HCT116 (cell line): ENCODE data around the gene PPM1H. TPM values are rescaled to one million over a fixed set of nuclear protein-coding genes. Genes with fewer than 3 reads are reported as not detected.

Source experiments
- ATAC-seq: fragments of 200-7000 bp; cut with Tn5 transposase; 2 replicates; pipeline ENCODE4 v1.9.1; 2020; ENCODE audit warnings: mild to moderate bottlenecking, moderate library complexity
- BruUV-seq: library from RNA; stranded (reverse); fragments of 400-500 nt; replicated peaks from 2 replicates; lab custom pipeline; 2021; lab: Mats Ljungman, UMichigan
- CTCF ChIA-PET: fragments of 300-600 bp; sonication (Branson Sonifier 250); formaldehyde crosslinking; loops from one replicate; lab custom pipeline; 2021; ENCODE audit warnings: antibody characterized with exemption; lab: Charles Lee
- POLR2A ChIA-PET: fragments of 300-600, 350-600 bp; sonication (Branson Sonifier 250); formaldehyde crosslinking; loops from one replicate; lab custom pipeline; 2021; ENCODE audit warnings: antibody characterized with exemption; lab: Charles Lee
- RAD21 ChIA-PET, 2 experiments: fragments of 300-600 bp; sonication (Branson Sonifier 250); formaldehyde crosslinking; loops; one replicate each; lab custom pipeline; 2023; ENCODE audit warnings: low total read pairs in 2 of 2; ENCODE audit not compliant: uncharacterized antibody in 2 of 2, unreplicated experiment in 2 of 2, low non-redundant PET in 1 of 2; lab: Charles Lee
- DNase-seq: peaks from one replicate; pipeline ENCODE4 v3.0.0-alpha.2; 2010; ENCODE audit warnings: low read depth, low spot score
- H2AFZ ChIP-seq: fragments of 200-600 bp; shearing (Covaris generic), sonication (generic); 2 replicates; pipeline ENCODE4 v1.6.1; 2017; ENCODE audit warnings: low read depth, mixed run types, mixed read lengths, antibody characterized with exemption, low read length; ENCODE audit not compliant: poor library complexity, severe bottlenecking
- H3K27ac ChIP-seq: 2 replicates; pipeline ENCODE4 v1.5.1; 2012; ENCODE audit warnings: low read depth, low read length
- H3K27me3 ChIP-seq: fragments of 200-600 bp; sonication (generic); 2 replicates; pipeline ENCODE4 v1.6.1; 2016; ENCODE audit warnings: mixed run types, low read length, mixed read lengths; ENCODE audit not compliant: insufficient read depth
- H3K36me3 ChIP-seq, 2 experiments: fragments of 200-500 bp in 1 of 2; fragments of 200-600 bp in 1 of 2; sonication (Bioruptor generic) in 1 of 2; sonication (generic) in 1 of 2; 2 replicates each; pipeline versions ENCODE4 v1.5.1 to v1.6.1; 2014 to 2016; ENCODE audit warnings: low read length in 2 of 2, inconsistent platforms in 1 of 2, mixed read lengths in 1 of 2, mixed run types in 1 of 2; ENCODE audit not compliant: insufficient read depth in 2 of 2, control insufficient read depth in 1 of 2
- H3K4me1 ChIP-seq, 2 experiments: fragments of 200-600 bp in 1 of 2; sonication (generic) in 1 of 2; 2 replicates each; pipeline versions ENCODE4 v1.5.1 to v1.6.1; 2012 to 2017; ENCODE audit warnings: low read length in 2 of 2, inconsistent platforms in 1 of 2, mild to moderate bottlenecking in 1 of 2, mixed read lengths in 1 of 2, mixed run types in 1 of 2, moderate library complexity in 1 of 2; ENCODE audit not compliant: insufficient read depth in 2 of 2, control insufficient read depth in 1 of 2
- H3K4me2 ChIP-seq: fragments of 200-600 bp; sonication (generic); 2 replicates; pipeline ENCODE4 v1.6.1; 2017; ENCODE audit warnings: mixed run types, low read length, mixed read lengths
- H3K4me3 ChIP-seq, 2 experiments: fragments of 200-600 bp in 1 of 2; sonication (generic) in 1 of 2; replicated peaks in 1 of 2; 2 replicates each; pipeline ENCODE4 v1.5.1; 2011 to 2016; ENCODE audit warnings: low read length in 2 of 2, control low read depth in 1 of 2, low read depth in 1 of 2, mild to moderate bottlenecking in 1 of 2, mixed read lengths in 1 of 2, mixed run types in 1 of 2
- H3K79me2 ChIP-seq: fragments of 200-600 bp; sonication (generic); 2 replicates; pipeline ENCODE4 v1.6.1; 2017; ENCODE audit warnings: mild to moderate bottlenecking, mixed run types, low read length, moderate library complexity, mixed read lengths; ENCODE audit not compliant: insufficient read depth
- H3K9ac ChIP-seq: fragments of 200-600 bp; sonication (generic); 2 replicates; pipeline ENCODE4 v1.6.1; 2016; ENCODE audit warnings: low read length, mixed read lengths
- H3K9me2 ChIP-seq: fragments of 200-600 bp; sonication (generic), shearing (Covaris generic); 2 replicates; pipeline ENCODE4 v1.6.1; 2017; ENCODE audit warnings: mixed run types, mild to moderate bottlenecking, moderate library complexity; ENCODE audit not compliant: insufficient read depth
- H3K9me3 ChIP-seq, 2 experiments: fragments of 200-500 bp in 1 of 2; fragments of 200-600 bp in 1 of 2; sonication (Bioruptor generic) in 1 of 2; sonication (generic) in 1 of 2; 2 replicates each; pipeline ENCODE4 v1.6.1; 2014 to 2017; ENCODE audit warnings: low read length in 2 of 2, mixed read lengths in 2 of 2, inconsistent platforms in 1 of 2, low read depth in 1 of 2, mild to moderate bottlenecking in 1 of 2, mixed run types in 1 of 2, moderate library complexity in 1 of 2; ENCODE audit not compliant: control insufficient read depth in 1 of 2, insufficient read depth in 1 of 2
- H4K20me1 ChIP-seq: fragments of 200-600 bp; sonication (generic), shearing (Covaris generic); 2 replicates; pipeline ENCODE4 v1.6.1; 2017; ENCODE audit warnings: mixed run types, mild to moderate bottlenecking, moderate library complexity; ENCODE audit not compliant: insufficient read depth
- CEBPB ChIP-seq: IDR thresholded peaks from 2 replicates; pipeline ENCODE4 v1.6.1; 2012; ENCODE audit warnings: low read depth
- EGR1 ChIP-seq: IDR thresholded peaks from 2 replicates; pipeline ENCODE4 v1.6.1; 2012; ENCODE audit warnings: low read depth
- EZH2 ChIP-seq: fragments of 200-600 bp; sonication (generic); IDR thresholded peaks from 2 replicates; pipeline ENCODE4 v1.6.1; 2017; ENCODE audit warnings: antibody characterized with exemption, mixed run types
- EZH2phosphoT487 ChIP-seq: fragments of 200-600 bp; IDR thresholded peaks from 2 replicates; pipeline ENCODE4 v1.6.1; 2018; ENCODE audit warnings: antibody characterized with exemption, borderline replicate concordance
- FOSL1 ChIP-seq: IDR thresholded peaks from 2 replicates; pipeline ENCODE4 v1.6.1; 2012; ENCODE audit warnings: low read depth
- MAX ChIP-seq: IDR thresholded peaks from 2 replicates; pipeline ENCODE4 v1.6.1; 2012
- POLR2AphosphoS5 ChIP-seq: IDR thresholded peaks from 2 replicates; pipeline ENCODE4 v1.6.1; 2011; ENCODE audit warnings: mild to moderate bottlenecking, low read depth, low read length, moderate library complexity
- RAD21 ChIP-seq: IDR thresholded peaks from 2 replicates; pipeline ENCODE4 v1.6.1; 2012; ENCODE audit warnings: low read depth, mild to moderate bottlenecking
- SIN3A ChIP-seq: IDR thresholded peaks from 2 replicates; pipeline ENCODE4 v1.6.1; 2012; ENCODE audit warnings: low read depth
- TCF7L2 ChIP-seq: IDR thresholded peaks from 2 replicates; pipeline ENCODE4 v1.7.0; 2011; ENCODE audit warnings: borderline replicate concordance, inconsistent platforms; ENCODE audit not compliant: insufficient read depth, insufficient read length; ENCODE audit errors: extremely low read depth
- intact Hi-C: fragments of 100-400 bp; cut with micrococcal nuclease; formaldehyde crosslinking; loops from 2 replicates; pipeline ENCODE4 v1.10.0; 2022
- total RNA-seq: library from RNA; stranded (reverse); gene quantifications from one replicate; pipeline ENCODE4 v1.2.1, GENCODE V29; 2021; ENCODE audit not compliant: unreplicated experiment
- TF ChIP-seq, protein P1 (sequence below), 3 experiments: fragments of 200-600 bp in 1 of 3; sonication (generic) in 1 of 3; IDR thresholded peaks in 2 of 3; conservative IDR thresholded peaks in 1 of 3; 2 replicates each; pipeline ENCODE4 v1.5.1; 2012 to 2017; ENCODE audit warnings: low read depth in 2 of 3, low read length in 2 of 3, antibody characterized with exemption in 1 of 3, borderline replicate concordance in 1 of 3, control low read depth in 1 of 3, mild to moderate bottlenecking in 1 of 3, mixed read lengths in 1 of 3, mixed run types in 1 of 3, moderate library complexity in 1 of 3; ENCODE audit not compliant: insufficient read depth in 1 of 3
- TF ChIP-seq, protein P2 (sequence below): IDR thresholded peaks from 2 replicates; pipeline ENCODE4 v1.6.1; 2011; ENCODE audit warnings: mild to moderate bottlenecking, low read length, moderate library complexity; ENCODE audit not compliant: insufficient replicate concordance; ENCODE audit errors: extremely low read depth

Gene PPM1H
- total RNA-seq, 1 experiment from 2014 or later = 8.0 TPM

- CTCF ChIA-PET = no interaction called here
- DNase-seq = no peak
- H3K4me2 ChIP-seq = no peak overlapping the region
- POLR2A ChIA-PET = no interaction called here
- H3K36me3 ChIP-seq = no peaks in the 10 kb centered on the region
- no peaks in the 10 kb centered on the region for H4K20me1 ChIP-seq
- no TSS peak for BruUV-seq
- H3K4me1 ChIP-seq = no peaks in the 10 kb centered on the region
- H3K9me3 ChIP-seq = no peaks in the 10 kb centered on the region
- no peak overlapping the region for H3K27ac ChIP-seq
- TF ChIP-seq MAX = no peak
- TF ChIP-seq RAD21 = no peak
- TF ChIP-seq EGR1 = no peak
- TF ChIP-seq POLR2AphosphoS5 = no peak
- no peak for TF ChIP-seq EZH2
- no peak for TF ChIP-seq TCF7L2
- no peak for TF ChIP-seq CEBPB
- TF ChIP-seq FOSL1 = no peak
- TF ChIP-seq, protein P1, sequence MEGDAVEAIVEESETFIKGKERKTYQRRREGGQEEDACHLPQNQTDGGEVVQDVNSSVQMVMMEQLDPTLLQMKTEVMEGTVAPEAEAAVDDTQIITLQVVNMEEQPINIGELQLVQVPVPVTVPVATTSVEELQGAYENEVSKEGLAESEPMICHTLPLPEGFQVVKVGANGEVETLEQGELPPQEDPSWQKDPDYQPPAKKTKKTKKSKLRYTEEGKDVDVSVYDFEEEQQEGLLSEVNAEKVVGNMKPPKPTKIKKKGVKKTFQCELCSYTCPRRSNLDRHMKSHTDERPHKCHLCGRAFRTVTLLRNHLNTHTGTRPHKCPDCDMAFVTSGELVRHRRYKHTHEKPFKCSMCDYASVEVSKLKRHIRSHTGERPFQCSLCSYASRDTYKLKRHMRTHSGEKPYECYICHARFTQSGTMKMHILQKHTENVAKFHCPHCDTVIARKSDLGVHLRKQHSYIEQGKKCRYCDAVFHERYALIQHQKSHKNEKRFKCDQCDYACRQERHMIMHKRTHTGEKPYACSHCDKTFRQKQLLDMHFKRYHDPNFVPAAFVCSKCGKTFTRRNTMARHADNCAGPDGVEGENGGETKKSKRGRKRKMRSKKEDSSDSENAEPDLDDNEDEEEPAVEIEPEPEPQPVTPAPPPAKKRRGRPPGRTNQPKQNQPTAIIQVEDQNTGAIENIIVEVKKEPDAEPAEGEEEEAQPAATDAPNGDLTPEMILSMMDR (IDR thresholded peaks at IDR 0.05 in 2 of 3, conservative IDR thresholded peaks at IDR 0.05 in 1 of 3; ENCODE audit: borderline replicate concordance in 1 of 3, insufficient read depth in 1 of 3, low read depth in 2 of 3, low read length in 2 of 3) = no peak
- no peak for TF ChIP-seq EZH2phosphoT487
- no peak for TF ChIP-seq SIN3A
- TF ChIP-seq, protein P2, sequence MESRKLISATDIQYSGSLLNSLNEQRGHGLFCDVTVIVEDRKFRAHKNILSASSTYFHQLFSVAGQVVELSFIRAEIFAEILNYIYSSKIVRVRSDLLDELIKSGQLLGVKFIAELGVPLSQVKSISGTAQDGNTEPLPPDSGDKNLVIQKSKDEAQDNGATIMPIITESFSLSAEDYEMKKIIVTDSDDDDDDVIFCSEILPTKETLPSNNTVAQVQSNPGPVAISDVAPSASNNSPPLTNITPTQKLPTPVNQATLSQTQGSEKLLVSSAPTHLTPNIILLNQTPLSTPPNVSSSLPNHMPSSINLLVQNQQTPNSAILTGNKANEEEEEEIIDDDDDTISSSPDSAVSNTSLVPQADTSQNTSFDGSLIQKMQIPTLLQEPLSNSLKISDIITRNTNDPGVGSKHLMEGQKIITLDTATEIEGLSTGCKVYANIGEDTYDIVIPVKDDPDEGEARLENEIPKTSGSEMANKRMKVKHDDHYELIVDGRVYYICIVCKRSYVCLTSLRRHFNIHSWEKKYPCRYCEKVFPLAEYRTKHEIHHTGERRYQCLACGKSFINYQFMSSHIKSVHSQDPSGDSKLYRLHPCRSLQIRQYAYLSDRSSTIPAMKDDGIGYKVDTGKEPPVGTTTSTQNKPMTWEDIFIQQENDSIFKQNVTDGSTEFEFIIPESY = no peak
- H3K27me3 ChIP-seq = no peaks in the 10 kb centered on the region
- RAD21 ChIA-PET = no interaction called here
- H3K79me2 ChIP-seq = no peaks in the 10 kb centered on the region
- ATAC-seq = no peak
- H3K9me2 ChIP-seq = no peaks in the 10 kb centered on the region
- H2AFZ ChIP-seq = no peak overlapping the region
- intact Hi-C loops = no loop called here
- H3K9ac ChIP-seq = no peak overlapping the region
- H3K4me3 ChIP-seq = no peak overlapping the region
Observed at GRCh38 chr12:62692884-62693283, 242.1 kb downstream of the PPM1H start.
